Activated naive CD8-positive, alpha-beta T cell treated with anti-CD3 and anti-CD28 coated beads, Interleukin-2, amount 50 U/mL, for 24 hours (primary cell): ENCODE measurements around the gene GLOD5.
"Not testable (repeated sequence)": the region's sequence is repeated elsewhere in the genome, so short reads cannot be mapped to it uniquely, and the experiment has no call there.

Source experiments
- ATAC-seq: fragments of 150-1000 bp; cut with Tn5 transposase; one replicate; pipeline ENCODE4 v1.10.0; 2021
- DNase-seq: peaks from one replicate; pipeline ENCODE4 v3.0.0; 2021
- H3K27ac Mint-ChIP-seq: one replicate; pipeline ENCODE4 v1.8.0; 2021; ENCODE audit warnings: mild to moderate bottlenecking, mixed read lengths
- H3K27me3 Mint-ChIP-seq: one replicate; pipeline ENCODE4 v1.8.0; 2021; ENCODE audit warnings: mixed read lengths
- H3K36me3 Mint-ChIP-seq: one replicate; pipeline ENCODE4 v1.8.0; 2021; ENCODE audit warnings: low read depth, mixed read lengths
- H3K4me1 Mint-ChIP-seq: one replicate; pipeline ENCODE4 v1.8.0; 2021; ENCODE audit warnings: mixed read lengths
- H3K4me3 Mint-ChIP-seq: one replicate; pipeline ENCODE4 v1.8.0; 2021; ENCODE audit warnings: mild to moderate bottlenecking, moderate library complexity, mixed read lengths
- H3K9me3 Mint-ChIP-seq: one replicate; pipeline ENCODE4 v1.8.0; 2021; ENCODE audit warnings: mixed read lengths

Gene GLOD5

DNA sequence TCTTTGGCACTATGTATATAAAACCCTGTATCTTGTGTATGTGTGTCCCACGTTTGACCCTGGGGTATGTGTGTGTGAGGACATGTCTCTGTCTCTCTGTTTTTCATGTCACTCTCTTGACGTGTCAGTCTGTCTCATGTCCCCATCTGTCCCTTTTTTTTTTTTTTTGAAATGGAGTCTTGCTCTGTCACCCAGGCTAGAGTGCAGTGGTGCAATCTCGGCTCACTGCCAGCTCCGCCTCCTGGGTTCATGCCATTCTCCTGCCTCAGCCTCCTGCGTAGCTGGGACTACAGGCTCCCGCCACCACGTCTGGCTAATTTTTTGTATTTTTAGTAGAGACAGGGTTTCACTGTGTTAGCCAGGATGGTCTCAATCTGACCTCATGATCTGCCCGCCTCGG is 57.8 kb downstream of the GLOD5 start:
- H3K27me3 Mint-ChIP-seq, H3K36me3 Mint-ChIP-seq, DNase-seq, H3K4me3 Mint-ChIP-seq, H3K9me3 Mint-ChIP-seq, H3K4me1 Mint-ChIP-seq, H3K27ac Mint-ChIP-seq, ATAC-seq: not testable (repeated sequence)

DNA sequence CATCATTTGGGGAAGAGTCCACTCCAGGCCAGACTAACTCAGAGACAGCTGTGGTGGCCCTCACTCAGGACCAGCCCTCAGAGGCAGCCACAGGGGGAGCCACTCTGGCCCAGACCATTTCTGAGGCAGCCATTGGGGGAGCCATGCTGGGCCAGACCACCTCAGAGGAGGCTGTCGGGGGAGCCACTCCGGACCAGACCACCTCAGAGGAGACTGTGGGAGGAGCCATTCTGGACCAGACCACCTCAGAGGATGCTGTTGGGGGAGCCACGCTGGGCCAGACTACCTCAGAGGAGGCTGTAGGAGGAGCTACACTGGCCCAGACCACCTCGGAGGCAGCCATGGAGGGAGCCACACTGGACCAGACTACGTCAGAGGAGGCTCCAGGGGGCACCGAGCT is 61.5 kb downstream of the GLOD5 start:
- no peak for ATAC-seq
- peaks cover 8% of the 10 kb centered on the region for H3K27me3 Mint-ChIP-seq
- H3K27ac Mint-ChIP-seq: no peak overlapping the region

More for the DNA sequence above, 61.5 kb downstream of the GLOD5 start:
- Mint-ChIP-seq H3K4me1 (peaks cover 7% of the 10 kb centered on the region), H3K4me3 (no peak overlapping the region), H3K9me3 (no peaks in the 10 kb centered on the region), H3K36me3 (peaks cover 2% of the 10 kb centered on the region)
- no peak for DNase-seq
